Mammary epithelial cell (primary cell): ENCODE results near the gene MXD1.

Experiments used
- CTCF ChIP-seq, 2 donors: IDR thresholded peaks in 1 of 2; conservative IDR thresholded peaks in 1 of 2; 2 replicates each; pipeline ENCODE4 v1.5.1; 2011 to 2012; ENCODE audit warnings: inconsistent platforms in 2 of 2, low read length in 2 of 2, mild to moderate bottlenecking in 2 of 2, control low read depth in 1 of 2, low read depth in 1 of 2; ENCODE audit not compliant: insufficient read depth in 1 of 2; ENCODE audit errors: extremely low read depth in 1 of 2
- EZH2 ChIP-seq: IDR thresholded peaks from 2 replicates; pipeline ENCODE4 v1.6.1; 2012; ENCODE audit warnings: low read length, inconsistent platforms, borderline replicate concordance

- no peak for TF ChIP-seq CTCF (conservative IDR thresholded peaks at IDR 0.05 in 1 of 2, IDR thresholded peaks at IDR 0.05 in 1 of 2; ENCODE audit: extremely low read depth in 1 of 2, insufficient read depth in 1 of 2, low read depth in 1 of 2, low read length in 2 of 2)
- TF ChIP-seq EZH2 = no peak
These were observed 26.5 kb upstream of the MXD1 start for GRCh38 chr2:69888451-69888850.
